GM23248 (cell line): Measurements from ENCODE around the gene HMGXB3. TPM values are rescaled to one million over a fixed set of nuclear protein-coding genes. Genes with fewer than 3 reads are reported as not detected.

Experiments
- DNase-seq: peaks from one replicate; pipeline ENCODE4 v3.0.0-alpha.2; 2015
- H2AFZ ChIP-seq: fragments of 200-600 bp; sonication (generic); 2 replicates; pipeline ENCODE4 v1.6.1; 2016; ENCODE audit warnings: antibody characterized with exemption
- H3F3A ChIP-seq: fragments of 200-600 bp; sonication (generic); 2 replicates; pipeline ENCODE4 v1.6.1; 2016; ENCODE audit warnings: mild to moderate bottlenecking, antibody characterized with exemption, mixed run types; ENCODE audit not compliant: insufficient read depth
- H3K27ac ChIP-seq: fragments of 200-600 bp; sonication (generic); 2 replicates; pipeline ENCODE4 v1.5.1; 2016; ENCODE audit warnings: mild to moderate bottlenecking
- H3K27me3 ChIP-seq: fragments of 200-600 bp; sonication (generic); replicated peaks from 2 replicates; pipeline ENCODE4 v1.6.1; 2016; ENCODE audit warnings: mild to moderate bottlenecking; ENCODE audit not compliant: insufficient read depth
- H3K36me3 ChIP-seq: fragments of 200-600 bp; sonication (generic); 2 replicates; pipeline ENCODE4 v1.6.1; 2016; ENCODE audit warnings: low read depth, mild to moderate bottlenecking
- H3K4me1 ChIP-seq: fragments of 200-600 bp; sonication (generic); 2 replicates; pipeline ENCODE4 v1.6.1; 2016; ENCODE audit warnings: mild to moderate bottlenecking; ENCODE audit not compliant: insufficient read depth
- H3K4me2 ChIP-seq: fragments of 200-600 bp; sonication (generic); one replicate; pipeline ENCODE4 v1.6.1; 2016; ENCODE audit warnings: mild to moderate bottlenecking; ENCODE audit not compliant: unreplicated experiment
- H3K4me3 ChIP-seq: fragments of 200-600 bp; sonication (generic); 2 replicates; pipeline ENCODE4 v1.5.1; 2016; ENCODE audit warnings: mild to moderate bottlenecking
- H3K79me2 ChIP-seq: fragments of 200-600 bp; sonication (generic); 2 replicates; pipeline ENCODE4 v1.6.1; 2016; ENCODE audit warnings: mild to moderate bottlenecking; ENCODE audit not compliant: insufficient read depth
- H3K9ac ChIP-seq: fragments of 200-600 bp; sonication (generic); 2 replicates; pipeline ENCODE4 v1.6.1; 2016; ENCODE audit warnings: mild to moderate bottlenecking
- H3K9me2 ChIP-seq: fragments of 200-600 bp; sonication (generic); 2 replicates; pipeline ENCODE4 v1.6.1; 2016; ENCODE audit warnings: mixed run types, mild to moderate bottlenecking, moderate library complexity; ENCODE audit not compliant: insufficient read depth
- H3K9me3 ChIP-seq: fragments of 200-600 bp; sonication (generic); one replicate; pipeline ENCODE4 v1.6.1; 2017; ENCODE audit warnings: low read depth
- H4K20me1 ChIP-seq: fragments of 200-600 bp; sonication (generic); 2 replicates; pipeline ENCODE4 v1.6.0; 2016; ENCODE audit not compliant: insufficient read depth
- EZH2 ChIP-seq: fragments of 200-600 bp; sonication (generic); IDR thresholded peaks from 2 replicates; pipeline ENCODE4 v1.6.1; 2018; ENCODE audit warnings: antibody characterized with exemption, mild to moderate bottlenecking; ENCODE audit not compliant: insufficient read depth, poor library complexity, severe bottlenecking
- EZH2phosphoT487 ChIP-seq: fragments of 200-600 bp; sonication (generic); IDR thresholded peaks from 2 replicates; pipeline ENCODE4 v1.6.1; 2018; ENCODE audit warnings: antibody characterized with exemption, moderate library complexity, mild to moderate bottlenecking, low read depth; ENCODE audit not compliant: insufficient read depth
- WGBS, 2 experiments: methylation state at CpG; one replicate each; pipeline ENCODE4 v1.1.6; 2015 to 2017; ENCODE audit warnings: low lambda C conversion rate in 2 of 2, low coverage in 1 of 2; ENCODE audit errors: missing lambda C conversion rate in 2 of 2; 5-methylcytosine and 5-hydroxymethylcytosine counted together
- in situ Hi-C: fragments of 300-500 bp; cut with MboI; formaldehyde crosslinking; loops from 2 replicates; pipeline ENCODE4 v1.15.0; 2020
- polyA plus RNA-seq: library from polyadenylated mRNA; unstranded; fragments of >200 nt; fragmentation: Nextera tagmentation; extraction: Ambion mirVana; gene quantifications from 2 replicates; pipeline ENCODE4 v1.2.1, GENCODE V29; 2016
- total RNA-seq: library from RNA; depleted of rRNA; stranded (reverse); fragments of >200 nt; shearing (Covaris generic); gene quantifications from 2 replicates; pipeline ENCODE4 v1.2.3, GENCODE V29; 2014

The HMGXB3 gene
- total and polyA plus RNA-seq, 2 experiments from 2014 or later, result 13.6 to 46.5 TPM

DNA sequence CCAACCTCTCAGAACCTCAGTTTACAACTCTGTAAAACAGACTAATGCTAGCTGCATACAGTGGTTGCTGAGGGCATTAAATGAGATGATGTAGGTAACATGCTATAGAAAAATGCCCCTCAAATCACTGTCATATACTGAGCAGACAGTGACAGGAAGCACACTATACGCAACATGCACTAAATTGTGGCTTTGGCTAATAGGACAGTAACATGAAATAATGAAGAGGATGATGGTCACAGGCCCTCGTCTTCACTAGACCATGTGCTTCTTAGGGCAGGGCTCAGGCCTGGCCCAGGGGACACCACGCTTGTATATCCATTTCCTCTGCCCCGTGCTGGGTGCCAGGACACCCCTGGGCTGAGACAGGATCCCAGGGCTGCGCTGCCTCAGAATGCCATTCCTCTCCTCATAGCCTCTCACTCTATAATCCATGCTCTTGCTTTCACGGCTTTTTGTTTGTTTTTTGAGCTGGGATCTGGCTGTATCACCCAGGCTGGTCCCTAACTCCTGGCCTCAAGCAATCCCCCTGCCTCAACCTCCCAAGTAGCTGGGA, 66.9 kb downstream of the HMGXB3 start:
- Histone ChIP-seq H3K9me2 (no peaks in the 10 kb centered on the region), H4K20me1 (no peaks in the 10 kb centered on the region), H3K36me3 (no peaks in the 10 kb centered on the region), H3K79me2 (no peaks in the 10 kb centered on the region), H3K4me3 (no peak overlapping the region), H3K27me3 (no peaks in the 10 kb centered on the region), H3K4me1 (peaks cover 34% of the 10 kb centered on the region), H3K9me3 (no peaks in the 10 kb centered on the region), H3K4me2 (peak overlapping the region; percentile 41), H2AFZ (no peak overlapping the region), H3F3A (peaks cover 20% of the 10 kb centered on the region), H3K9ac (no peak overlapping the region), H3K27ac (peak overlapping the region; percentile 62; the same call in 1 of the 2 replicates)
- in situ Hi-C loops, result no loop called here
- no peak for DNase-seq
- WGBS, 2 experiments, result 66 to 75% methylated on average over 6 of the region's 6 CpGs
- TF ChIP-seq EZH2, result no peak
- TF ChIP-seq EZH2phosphoT487, result no peak

DNA sequence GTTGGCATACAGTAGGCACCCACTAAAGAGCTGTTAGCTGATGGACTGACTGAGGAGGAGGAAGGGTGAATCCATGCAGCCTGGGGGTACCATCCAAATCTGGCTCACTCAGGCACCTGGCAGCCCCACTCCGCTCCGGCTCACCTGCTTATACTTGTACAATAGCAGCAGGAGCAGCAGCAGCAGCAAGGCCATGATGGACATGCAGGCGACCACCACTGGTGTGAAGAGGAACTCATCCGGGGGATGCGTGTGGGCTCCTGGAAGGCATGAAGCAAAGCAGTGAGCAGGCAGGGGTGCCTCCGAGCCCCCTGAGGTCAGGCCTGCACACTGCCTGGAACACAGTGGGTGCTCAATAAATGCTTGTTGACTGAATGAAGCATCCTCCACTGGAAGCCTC, 67.5 kb downstream of the HMGXB3 start:
- H3K9me2 ChIP-seq, result no peaks in the 10 kb centered on the region
- TF ChIP-seq EZH2 (no peak), EZH2phosphoT487 (no peak)
- no peaks in the 10 kb centered on the region for H3K36me3 ChIP-seq
- H3K27ac ChIP-seq, result no peak overlapping the region
- WGBS, 2 experiments, result 97 to 100% methylated on average over 6 of the region's 6 CpGs
- in situ Hi-C loops, result no loop called here
- DNase-seq, result no peak
- H3K4me1 ChIP-seq, result peaks cover 34% of the 10 kb centered on the region
- no peaks in the 10 kb centered on the region for H3K9me3 ChIP-seq
- H4K20me1 ChIP-seq, result no peaks in the 10 kb centered on the region
- H3K27me3 ChIP-seq, result no peaks in the 10 kb centered on the region
- no peak overlapping the region for H3K4me3 ChIP-seq
- no peak overlapping the region for H3K4me2 ChIP-seq
- no peaks in the 10 kb centered on the region for H3K79me2 ChIP-seq
- peaks cover 20% of the 10 kb centered on the region for H3F3A ChIP-seq
- H3K9ac ChIP-seq, result no peak overlapping the region
- no peak overlapping the region for H2AFZ ChIP-seq

DNA sequence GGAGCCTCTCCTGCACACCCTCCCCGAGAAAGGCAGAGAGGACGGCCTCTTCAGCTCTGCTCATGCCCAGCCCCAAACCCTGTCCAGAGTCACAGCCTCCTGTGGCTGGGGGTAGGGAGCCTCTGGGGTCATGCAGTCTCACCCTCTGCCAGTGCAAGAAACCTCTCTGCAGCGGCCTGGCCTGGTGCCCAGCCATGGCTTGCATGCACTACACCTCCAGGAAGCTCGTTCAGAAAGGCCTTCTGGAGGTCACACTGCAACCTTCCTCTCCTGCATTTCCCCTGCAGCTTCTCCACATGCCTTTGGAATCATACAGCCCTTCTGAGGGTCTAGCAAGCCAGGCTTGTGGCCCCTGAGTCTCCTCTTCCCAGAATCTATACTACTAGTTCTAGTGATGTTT, 67.9 kb downstream of the HMGXB3 start:
- no peaks in the 10 kb centered on the region for H3K79me2 ChIP-seq
- WGBS, 2 experiments, result 69 to 83% methylated on average over 3 to 4 of the region's 4 CpGs
- H4K20me1 ChIP-seq, result no peaks in the 10 kb centered on the region
- H3K9ac ChIP-seq, result no peak overlapping the region
- no peaks in the 10 kb centered on the region for H3K9me3 ChIP-seq
- H3K36me3 ChIP-seq, result no peaks in the 10 kb centered on the region
- H3K27me3 ChIP-seq, result no peaks in the 10 kb centered on the region
- in situ Hi-C loops, result no loop called here
- no peak for DNase-seq
- peaks cover 20% of the 10 kb centered on the region for H3F3A ChIP-seq
- no peak overlapping the region for H3K4me3 ChIP-seq
- H2AFZ ChIP-seq, result no peak overlapping the region
- peaks cover 34% of the 10 kb centered on the region for H3K4me1 ChIP-seq
- TF ChIP-seq EZH2phosphoT487 (no peak), EZH2 (no peak)
- H3K9me2 ChIP-seq, result no peaks in the 10 kb centered on the region
- H3K4me2 ChIP-seq, result no peak overlapping the region
- H3K27ac ChIP-seq, result no peak overlapping the region

DNA sequence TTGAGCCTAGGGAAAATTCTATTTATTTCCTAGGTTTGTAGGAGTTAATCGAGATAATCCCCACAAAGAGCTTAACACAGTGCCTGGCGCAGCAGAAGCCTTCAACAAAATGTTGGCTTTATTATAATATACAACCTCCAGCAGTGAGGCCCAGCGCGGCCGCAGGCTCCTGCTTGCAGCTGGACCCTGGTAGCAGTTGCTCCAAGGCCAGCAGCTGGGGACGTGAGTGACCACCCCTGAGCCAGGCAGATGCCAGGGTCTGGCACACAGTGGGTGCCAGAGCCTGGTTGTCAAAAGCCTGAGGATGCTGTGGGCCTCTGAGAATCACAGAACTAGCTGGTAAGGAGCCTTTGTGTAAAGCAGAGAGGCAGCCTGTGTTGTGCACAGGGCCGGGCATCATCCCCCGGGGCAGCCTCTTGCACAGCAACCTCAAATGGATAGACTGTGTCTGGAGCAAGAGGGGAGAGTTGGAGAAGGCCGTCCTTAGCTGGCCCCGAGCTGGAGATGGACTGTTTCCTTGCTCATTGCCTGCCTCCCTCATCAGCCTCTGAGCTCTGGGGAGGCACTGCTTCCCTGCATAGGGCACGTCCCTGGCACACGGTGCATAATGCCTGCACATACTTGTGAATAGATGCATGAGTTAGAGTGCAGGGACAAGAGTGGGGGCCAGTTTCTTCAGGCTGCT, 68.6 kb downstream of the HMGXB3 start:
- Histone ChIP-seq H4K20me1 (no peaks in the 10 kb centered on the region), H3K4me2 (no peak overlapping the region), H3K4me3 (no peak overlapping the region), H3K9me3 (no peaks in the 10 kb centered on the region), H3K9me2 (no peaks in the 10 kb centered on the region), H3F3A (peaks cover 20% of the 10 kb centered on the region), H3K27me3 (no peaks in the 10 kb centered on the region), H3K4me1 (peaks cover 34% of the 10 kb centered on the region), H3K9ac (no peak overlapping the region), H2AFZ (no peak overlapping the region), H3K79me2 (no peaks in the 10 kb centered on the region), H3K36me3 (no peaks in the 10 kb centered on the region), H3K27ac (no peak overlapping the region)
- no peak for DNase-seq
- 93 to 94% methylated on average over 12 of the region's 12 CpGs for WGBS, 2 experiments
- TF ChIP-seq EZH2, result no peak
- TF ChIP-seq EZH2phosphoT487, result no peak
- in situ Hi-C loops, result no loop called here
